HepG2 (cell line): ENCODE data around the gene CLUH. TPM values are rescaled to one million over a fixed set of nuclear protein-coding genes. Genes with fewer than 3 reads are reported as not detected.
A peak's percentile ranks its signal among the peaks of the same experiment; 100 is the strongest.

Experiments used
- CAMTA2 ChIP-seq: sonication (generic); formaldehyde crosslinking; IDR thresholded peaks from 2 replicates; pipeline ENCODE4 v1.4.0; 2020; ENCODE audit warnings: mild to moderate bottlenecking, missing genetic modification reagents, borderline replicate concordance
- GABPA ChIP-seq, 2 experiments: IDR thresholded peaks; 2 replicates each; pipeline ENCODE4 v1.6.1; 2011 to 2016; ENCODE audit warnings: low read depth in 2 of 2, low read length in 1 of 2, missing biosample characterization in 1 of 2, missing genetic modification characterization in 1 of 2
- HNRNPL ChIP-seq: fragments of 200-400 bp; formaldehyde crosslinking; IDR thresholded peaks from 2 replicates; pipeline ENCODE4 v1.6.1; 2017; ENCODE audit warnings: mild to moderate bottlenecking, low read depth, low read length
- KDM2A ChIP-seq: sonication (generic); formaldehyde crosslinking; IDR thresholded peaks from 2 replicates; pipeline ENCODE4 v1.4.0; 2020; ENCODE audit warnings: low read depth, missing genetic modification reagents, borderline replicate concordance
- MIXL1 ChIP-seq: IDR thresholded peaks from 2 replicates; pipeline ENCODE4 v1.6.1; 2016
- PCBP2 ChIP-seq: fragments of 200-400 bp; formaldehyde crosslinking; optimal IDR thresholded peaks from 2 replicates; pipeline ENCODE3; 2018; ENCODE audit warnings: low read length, low read depth; ENCODE audit not compliant: poor library complexity, severe bottlenecking
- RBM39 ChIP-seq: fragments of 200-400 bp; formaldehyde crosslinking; IDR thresholded peaks from one replicate; pipeline ENCODE4 v1.6.1; 2018; ENCODE audit warnings: antibody characterized with exemption, mild to moderate bottlenecking, low read depth, low read length; ENCODE audit not compliant: poor library complexity, severe bottlenecking
- SETDB1 ChIP-seq: sonication (generic); formaldehyde crosslinking; IDR thresholded peaks from 2 replicates; pipeline ENCODE4 v1.5.1; 2020; ENCODE audit warnings: missing genetic modification reagents, mild to moderate bottlenecking, borderline replicate concordance
- TCF7 ChIP-seq: sonication (generic); IDR thresholded peaks from 2 replicates; pipeline ENCODE4 v1.6.1; 2016; ENCODE audit warnings: antibody characterized with exemption, low read depth
- TOPORS ChIP-seq: sonication (generic); formaldehyde crosslinking; IDR thresholded peaks from 2 replicates; pipeline ENCODE4 v1.8.0; 2023; ENCODE audit warnings: mild to moderate bottlenecking, missing genetic modification reagents
- XRCC5 ChIP-seq: fragments of 200-400 bp; formaldehyde crosslinking; optimal IDR thresholded peaks from 2 replicates; pipeline ENCODE3; 2017; ENCODE audit warnings: mild to moderate bottlenecking, low read length
- ZBTB8A ChIP-seq: sonication (generic); formaldehyde crosslinking; IDR thresholded peaks from 2 replicates; pipeline ENCODE4 v1.4.0; 2020; ENCODE audit warnings: mild to moderate bottlenecking, low read depth, missing genetic modification reagents, borderline replicate concordance
- ZNF510 ChIP-seq: sonication (generic); formaldehyde crosslinking; IDR thresholded peaks from 2 replicates; pipeline ENCODE4 v1.4.0; 2020; ENCODE audit warnings: low read depth, mild to moderate bottlenecking, missing genetic modification reagents
- ZNF567 ChIP-seq: sonication (generic); formaldehyde crosslinking; IDR thresholded peaks from 2 replicates; pipeline ENCODE4 v1.8.1; 2023; ENCODE audit warnings: mild to moderate bottlenecking, missing genetic modification reagents, borderline replicate concordance
- ZNF850 ChIP-seq: sonication (generic); formaldehyde crosslinking; conservative IDR thresholded peaks from 2 replicates; pipeline ENCODE4 v1.9.0; 2021; ENCODE audit warnings: mild to moderate bottlenecking, missing genetic modification reagents
- polyA plus RNA-seq, 8 experiments: library from polyadenylated mRNA; depleted of rRNA in 3 of 8; stranded (reverse) in 7 of 8; unstranded in 1 of 8; fragments of >200 nt; fragmentation: Illumina TruSeq in 4 of 8; extraction: Trizol in 4 of 8; gene quantifications; 2 replicates each; pipeline versions ENCODE4 v1.2.1 to v1.2.3, GENCODE V29; 2011 to 2016; ENCODE audit warnings: low read depth in 4 of 8, missing spikeins in 1 of 8, mixed read lengths in 1 of 8; ENCODE audit not compliant: insufficient read depth in 1 of 8
- total RNA-seq, 5 experiments: library from RNA; depleted of rRNA; stranded (reverse); fragments of >200 nt; fragmentation: Illumina TruSeq; extraction: Trizol; gene quantifications; 2 replicates each; pipeline ENCODE4 v1.2.3, GENCODE V29; 2016; ENCODE audit warnings: low read depth in 1 of 5
- TF ChIP-seq, protein P1 (sequence below): sonication (generic); formaldehyde crosslinking; conservative IDR thresholded peaks from 2 replicates; pipeline ENCODE4 v1.4.0; 2020; ENCODE audit warnings: missing genetic modification reagents
- TF ChIP-seq, protein P2 (sequence below): IDR thresholded peaks from 2 replicates; pipeline ENCODE4 v1.6.1; 2016; ENCODE audit warnings: control low read depth
- TF ChIP-seq, protein P3 (sequence below): sonication (generic); formaldehyde crosslinking; IDR thresholded peaks from 2 replicates; pipeline ENCODE4 v1.4.0; 2020; ENCODE audit warnings: mild to moderate bottlenecking, missing genetic modification reagents, borderline replicate concordance
- TF ChIP-seq, protein P4 (sequence below): sonication (generic); formaldehyde crosslinking; IDR thresholded peaks from 2 replicates; pipeline ENCODE4 v1.8.1; 2023; ENCODE audit warnings: mild to moderate bottlenecking, moderate library complexity, missing genetic modification reagents
- TF ChIP-seq, protein P5 (sequence below): sonication (generic); formaldehyde crosslinking; IDR thresholded peaks from 2 replicates; pipeline ENCODE4 v1.9.0; 2021; ENCODE audit warnings: missing genetic modification reagents, borderline replicate concordance

The CLUH gene
- total and polyA plus RNA-seq, 2 of the 13 experiments (the other 11 are each of a cell fraction or from before 2014, with no cell fraction given), result 30.9 to 60.5 TPM

DNA sequence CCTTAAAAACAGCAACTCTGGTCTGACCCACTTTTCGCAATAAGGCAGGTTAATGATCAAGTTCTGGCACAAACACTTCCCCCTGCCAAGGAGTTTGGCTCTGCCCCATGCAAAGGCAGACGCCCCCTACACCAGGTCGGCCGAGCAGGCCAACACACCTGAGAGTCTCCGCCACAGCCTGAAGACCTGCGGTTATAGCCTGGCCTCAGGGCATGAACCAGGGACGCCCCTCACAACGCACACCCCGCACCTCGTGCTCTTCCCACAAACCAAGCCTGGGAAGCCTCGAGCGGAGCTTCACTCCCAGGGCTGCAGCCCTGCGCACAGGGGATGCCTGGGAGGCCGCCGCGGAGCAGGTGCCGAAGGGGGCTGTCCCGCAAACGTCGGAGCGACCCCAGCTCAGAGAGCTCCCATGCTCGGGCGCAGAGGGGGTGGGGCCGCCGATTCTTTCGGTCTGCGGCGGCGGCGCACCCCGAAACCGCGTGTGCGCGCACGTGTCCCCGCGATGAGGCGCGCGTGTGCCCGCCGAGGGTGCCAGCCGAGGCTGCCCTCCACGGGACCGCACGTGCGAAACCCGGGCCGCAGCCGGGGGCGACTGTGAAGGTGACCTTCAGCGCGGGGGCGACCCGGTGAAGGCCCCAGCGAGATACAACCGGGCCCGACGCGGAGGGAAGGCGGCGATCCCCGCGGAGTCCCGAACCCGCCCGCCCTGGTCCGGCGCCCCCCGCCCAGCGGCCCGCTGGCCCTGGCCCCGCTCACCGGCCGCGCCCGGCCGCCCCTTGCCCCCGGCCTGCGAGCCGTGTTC lies 559 bp downstream of the CLUH start (continued):
- TF ChIP-seq, protein P1, sequence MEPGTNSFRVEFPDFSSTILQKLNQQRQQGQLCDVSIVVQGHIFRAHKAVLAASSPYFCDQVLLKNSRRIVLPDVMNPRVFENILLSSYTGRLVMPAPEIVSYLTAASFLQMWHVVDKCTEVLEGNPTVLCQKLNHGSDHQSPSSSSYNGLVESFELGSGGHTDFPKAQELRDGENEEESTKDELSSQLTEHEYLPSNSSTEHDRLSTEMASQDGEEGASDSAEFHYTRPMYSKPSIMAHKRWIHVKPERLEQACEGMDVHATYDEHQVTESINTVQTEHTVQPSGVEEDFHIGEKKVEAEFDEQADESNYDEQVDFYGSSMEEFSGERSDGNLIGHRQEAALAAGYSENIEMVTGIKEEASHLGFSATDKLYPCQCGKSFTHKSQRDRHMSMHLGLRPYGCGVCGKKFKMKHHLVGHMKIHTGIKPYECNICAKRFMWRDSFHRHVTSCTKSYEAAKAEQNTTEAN, result no peak; the same call in 1 of the 2 replicates
- TF ChIP-seq ZNF567 (CRISPR knock-in tag), result no peak
- TF ChIP-seq, protein P2, sequence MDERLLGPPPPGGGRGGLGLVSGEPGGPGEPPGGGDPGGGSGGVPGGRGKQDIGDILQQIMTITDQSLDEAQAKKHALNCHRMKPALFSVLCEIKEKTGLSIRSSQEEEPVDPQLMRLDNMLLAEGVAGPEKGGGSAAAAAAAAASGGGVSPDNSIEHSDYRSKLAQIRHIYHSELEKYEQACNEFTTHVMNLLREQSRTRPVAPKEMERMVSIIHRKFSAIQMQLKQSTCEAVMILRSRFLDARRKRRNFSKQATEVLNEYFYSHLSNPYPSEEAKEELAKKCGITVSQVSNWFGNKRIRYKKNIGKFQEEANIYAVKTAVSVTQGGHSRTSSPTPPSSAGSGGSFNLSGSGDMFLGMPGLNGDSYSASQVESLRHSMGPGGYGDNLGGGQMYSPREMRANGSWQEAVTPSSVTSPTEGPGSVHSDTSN (CRISPR knock-in tag), result no peak
- no peak for TF ChIP-seq ZNF510 (CRISPR knock-in tag)
- no peak for TF ChIP-seq TCF7
- no peak for TF ChIP-seq TOPORS (CRISPR knock-in tag)
- no peak for TF ChIP-seq CAMTA2
- TF ChIP-seq ZNF850 (CRISPR knock-in tag), result no peak
- no peak for TF ChIP-seq ZBTB8A (CRISPR knock-in tag)
- TF ChIP-seq GABPA (IDR thresholded peaks at IDR 0.05; ENCODE audit: low read depth, low read length), result no peak
- TF ChIP-seq GABPA (CRISPR knock-in tag; IDR thresholded peaks at IDR 0.05; ENCODE audit: low read depth), result 0 out of 2 replicates have a peak, but pooled peaks have one; percentile 20
- no peak for TF ChIP-seq MIXL1 (CRISPR knock-in tag)
- TF ChIP-seq KDM2A (CRISPR knock-in tag), result no peak
- TF ChIP-seq, protein P3, sequence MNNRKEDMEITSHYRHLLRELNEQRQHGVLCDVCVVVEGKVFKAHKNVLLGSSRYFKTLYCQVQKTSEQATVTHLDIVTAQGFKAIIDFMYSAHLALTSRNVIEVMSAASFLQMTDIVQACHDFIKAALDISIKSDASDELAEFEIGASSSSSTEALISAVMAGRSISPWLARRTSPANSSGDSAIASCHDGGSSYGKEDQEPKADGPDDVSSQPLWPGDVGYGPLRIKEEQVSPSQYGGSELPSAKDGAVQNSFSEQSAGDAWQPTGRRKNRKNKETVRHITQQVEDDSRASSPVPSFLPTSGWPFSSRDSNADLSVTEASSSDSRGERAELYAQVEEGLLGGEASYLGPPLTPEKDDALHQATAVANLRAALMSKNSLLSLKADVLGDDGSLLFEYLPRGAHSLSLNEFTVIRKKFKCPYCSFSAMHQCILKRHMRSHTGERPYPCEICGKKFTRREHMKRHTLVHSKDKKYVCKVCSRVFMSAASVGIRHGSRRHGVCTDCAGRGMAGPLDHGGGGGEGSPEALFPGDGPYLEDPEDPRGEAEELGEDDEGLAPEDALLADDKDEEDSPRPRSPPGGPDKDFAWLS (CRISPR knock-in tag), result 0 out of 2 replicates have a peak, but pooled peaks have one; percentile 16
- TF ChIP-seq, protein P4, sequence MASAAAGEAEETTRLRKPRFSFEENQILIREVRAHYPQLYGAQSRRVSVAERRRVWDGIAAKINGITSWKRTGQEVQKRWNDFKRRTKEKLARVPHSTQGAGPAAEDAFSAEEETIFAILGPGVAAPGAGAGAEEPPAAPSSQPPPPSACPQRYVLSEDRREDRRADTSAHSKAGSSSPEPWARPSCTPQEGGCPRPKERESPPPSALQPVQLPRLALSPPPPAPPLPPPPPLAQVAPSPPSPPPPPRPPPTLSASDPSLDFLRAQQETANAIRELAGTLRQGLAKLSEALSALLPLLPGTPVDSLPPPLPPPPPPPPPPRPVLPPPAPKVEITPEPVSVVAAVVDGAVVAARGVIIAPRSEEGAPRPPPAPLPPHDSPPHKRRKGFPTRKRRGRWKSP (CRISPR knock-in tag), result peak; percentile 68
- TF ChIP-seq RBM39, result no peak
- TF ChIP-seq PCBP2, result no peak
- TF ChIP-seq HNRNPL, result peak; percentile 69; the same call in 1 of the 2 replicates
- TF ChIP-seq, protein P5, sequence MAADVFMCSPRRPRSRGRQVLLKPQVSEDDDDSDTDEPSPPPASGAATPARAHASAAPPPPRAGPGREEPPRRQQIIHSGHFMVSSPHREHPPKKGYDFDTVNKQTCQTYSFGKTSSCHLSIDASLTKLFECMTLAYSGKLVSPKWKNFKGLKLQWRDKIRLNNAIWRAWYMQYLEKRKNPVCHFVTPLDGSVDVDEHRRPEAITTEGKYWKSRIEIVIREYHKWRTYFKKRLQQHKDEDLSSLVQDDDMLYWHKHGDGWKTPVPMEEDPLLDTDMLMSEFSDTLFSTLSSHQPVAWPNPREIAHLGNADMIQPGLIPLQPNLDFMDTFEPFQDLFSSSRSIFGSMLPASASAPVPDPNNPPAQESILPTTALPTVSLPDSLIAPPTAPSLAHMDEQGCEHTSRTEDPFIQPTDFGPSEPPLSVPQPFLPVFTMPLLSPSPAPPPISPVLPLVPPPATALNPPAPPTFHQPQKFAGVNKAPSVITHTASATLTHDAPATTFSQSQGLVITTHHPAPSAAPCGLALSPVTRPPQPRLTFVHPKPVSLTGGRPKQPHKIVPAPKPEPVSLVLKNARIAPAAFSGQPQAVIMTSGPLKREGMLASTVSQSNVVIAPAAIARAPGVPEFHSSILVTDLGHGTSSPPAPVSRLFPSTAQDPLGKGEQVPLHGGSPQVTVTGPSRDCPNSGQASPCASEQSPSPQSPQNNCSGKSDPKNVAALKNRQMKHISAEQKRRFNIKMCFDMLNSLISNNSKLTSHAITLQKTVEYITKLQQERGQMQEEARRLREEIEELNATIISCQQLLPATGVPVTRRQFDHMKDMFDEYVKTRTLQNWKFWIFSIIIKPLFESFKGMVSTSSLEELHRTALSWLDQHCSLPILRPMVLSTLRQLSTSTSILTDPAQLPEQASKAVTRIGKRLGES, result 0 out of 2 replicates have a peak, but pooled peaks have one; percentile 8
- TF ChIP-seq XRCC5, result no peak
- no peak for TF ChIP-seq SETDB1 (CRISPR knock-in tag)
